HG02885 (cell line): ENCODE results near the gene WDFY4.

Source experiments
- ATAC-seq: cut with Tn5 transposase; IDR thresholded peaks from one replicate; pipeline ENCODE4 v1.9.1; 2021; ENCODE audit warnings: mild to moderate bottlenecking; ENCODE audit not compliant: unreplicated experiment, poor library complexity

WDFY4 gene

GRCh38 chr10:48704156-48704555 is 19.5 kb downstream of the WDFY4 start:
- no peak for ATAC-seq

- no peak for ATAC-seq
These were observed 20.8 kb downstream of the WDFY4 start for GRCh38 chr10:48705401-48705938.

GRCh38 chr10:48707472-48707871 is 22.8 kb downstream of the WDFY4 start:
- no peak for ATAC-seq

- ATAC-seq = no peak
These were observed 23.5 kb downstream of the WDFY4 start for GRCh38 chr10:48708144-48708543.

GRCh38 chr10:48710647-48711275 is 26.1 kb downstream of the WDFY4 start:
- no peak for ATAC-seq

- no peak for ATAC-seq
These were observed 27.2 kb downstream of the WDFY4 start for GRCh38 chr10:48711830-48712229.

- ATAC-seq = no peak
These were observed 29.4 kb downstream of the WDFY4 start for GRCh38 chr10:48714088-48714487.

GRCh38 chr10:48716416-48716815 is 31.7 kb downstream of the WDFY4 start:
- ATAC-seq = no peak

- ATAC-seq = no peak
These were observed 35.9 kb downstream of the WDFY4 start for GRCh38 chr10:48720611-48721010.

GRCh38 chr10:48722153-48723145 is 37.8 kb downstream of the WDFY4 start:
- ATAC-seq = no peak

GRCh38 chr10:48724127-48724526 is 39.5 kb downstream of the WDFY4 start:
- no peak for ATAC-seq

- ATAC-seq = no peak
These were observed 41.0 kb downstream of the WDFY4 start for GRCh38 chr10:48725708-48726107.

GRCh38 chr10:48727866-48728265 is 43.2 kb downstream of the WDFY4 start:
- ATAC-seq = no peak

GRCh38 chr10:48729222-48729621 is 44.5 kb downstream of the WDFY4 start:
- ATAC-seq = no peak

GRCh38 chr10:48729941-48730457 is 45.3 kb downstream of the WDFY4 start:
- no peak for ATAC-seq

GRCh38 chr10:48731141-48731540 is 46.5 kb downstream of the WDFY4 start:
- no peak for ATAC-seq

- ATAC-seq = no peak
These were observed 47.0 kb downstream of the WDFY4 start for GRCh38 chr10:48731654-48732053.

- no peak for ATAC-seq
These were observed 48.7 kb downstream of the WDFY4 start for GRCh38 chr10:48733329-48733728.

GRCh38 chr10:48735836-48736390 is 51.2 kb downstream of the WDFY4 start:
- ATAC-seq = no peak

- no peak for ATAC-seq
These were observed 51.9 kb downstream of the WDFY4 start for GRCh38 chr10:48736596-48736995.

- no peak for ATAC-seq
These were observed 53.2 kb downstream of the WDFY4 start for GRCh38 chr10:48737886-48738285.
